Activated CD8-positive, alpha-beta memory T cell treated with anti-CD3 and anti-CD28 coated beads, Interleukin-2, amount 50 U/mL, for 48 hours (primary cell): ENCODE measurements around the gene RAPSN.
A peak's percentile ranks its signal among the peaks of the same experiment; 100 is the strongest.

Source experiments
- DNase-seq: peaks from one replicate; pipeline ENCODE4 v3.0.0-alpha.2; 2020

The RAPSN gene

DNA sequence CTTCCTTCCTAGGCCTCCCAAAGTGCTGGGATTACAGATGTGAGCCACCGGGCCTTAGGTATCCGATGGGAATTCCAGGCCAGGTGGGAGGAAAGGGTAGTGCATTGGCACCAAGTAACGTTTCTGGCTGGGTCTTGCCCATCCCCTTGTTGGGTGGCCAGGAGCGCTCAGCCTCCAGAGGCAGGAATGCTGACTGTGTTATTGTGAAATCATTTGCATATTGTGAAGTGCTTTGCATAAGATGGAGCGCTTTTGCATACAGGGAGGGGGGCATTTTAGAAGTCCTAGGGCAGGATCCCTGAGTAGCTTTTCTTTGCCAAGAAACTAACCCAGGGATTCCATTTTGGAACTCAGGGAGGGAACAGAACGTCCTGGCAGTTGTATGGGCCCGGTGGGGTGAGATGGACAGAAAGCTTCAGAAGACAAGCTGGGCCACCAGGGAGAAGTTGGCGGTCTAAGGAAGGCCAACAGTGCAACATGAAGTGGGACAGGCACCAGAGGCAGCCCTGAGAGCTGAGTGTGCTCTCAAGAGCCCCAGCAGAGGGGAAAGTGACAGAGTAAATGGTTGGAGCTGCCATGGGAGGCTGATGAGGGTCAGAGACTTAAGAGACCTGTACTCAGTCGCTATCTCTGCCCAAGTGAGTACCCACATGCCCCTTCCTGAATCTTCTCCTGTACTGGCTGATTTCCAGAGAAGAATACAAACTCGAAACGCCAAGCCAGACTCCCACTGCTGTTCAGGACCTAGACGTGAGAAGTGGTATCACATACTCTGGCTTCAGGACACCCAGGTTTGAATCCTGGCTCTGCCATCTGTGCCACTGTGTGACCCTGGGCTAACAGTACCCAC lies 41.8 kb downstream of the RAPSN start:
- DNase-seq = peak; percentile 56

GRCh38 chr11:47403571-47403970 lies 45.4 kb downstream of the RAPSN start:
- DNase-seq = no peak

DNA sequence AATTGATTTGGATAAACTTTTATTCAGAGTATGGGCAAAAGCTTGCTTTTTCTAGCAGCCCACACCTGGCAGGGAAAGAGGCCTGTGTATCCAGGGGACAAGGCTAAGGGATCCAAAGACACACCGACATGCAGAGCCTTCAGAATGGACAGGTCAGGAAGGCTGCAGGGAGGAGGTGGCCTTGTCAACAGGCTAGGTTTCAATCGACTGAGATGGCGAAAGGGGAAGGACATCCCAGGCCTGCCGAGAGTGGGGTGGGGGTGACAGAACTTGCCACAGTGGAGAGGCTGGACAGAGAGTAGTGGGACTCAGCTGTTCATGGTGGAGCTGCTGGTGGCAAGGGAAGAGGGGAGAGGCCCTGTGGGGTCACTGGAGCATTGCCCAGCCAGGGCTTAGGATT lies 45.8 kb downstream of the RAPSN start:
- DNase-seq = no peak

- no peak for DNase-seq
Measured at GRCh38 chr11:47400768-47401279, 48.1 kb downstream of the RAPSN start.

GRCh38 chr11:47399860-47400767 lies 48.8 kb downstream of the RAPSN start:
- no peak for DNase-seq

GRCh38 chr11:47398551-47398950 lies 50.4 kb downstream of the RAPSN start:
- DNase-seq = peak; percentile 51

GRCh38 chr11:47398011-47398410 lies 50.9 kb downstream of the RAPSN start:
- peak; percentile 29 for DNase-seq

DNA sequence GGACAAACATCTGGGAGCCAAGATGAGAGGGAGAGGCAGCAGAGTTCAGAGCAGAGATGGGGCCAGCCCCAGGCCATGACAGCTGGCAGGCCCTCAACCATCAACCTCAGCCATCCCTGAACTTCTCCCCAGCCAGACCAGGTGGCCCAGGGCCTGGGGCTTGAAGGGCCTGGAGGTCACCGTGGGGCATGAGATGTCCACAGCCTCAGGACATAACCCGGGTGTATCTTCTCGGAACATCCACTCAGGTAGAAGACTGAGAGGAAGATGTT lies 53.0 kb downstream of the RAPSN start:
- no peak for DNase-seq

- peak; percentile 52 for DNase-seq
Measured at GRCh38 chr11:47395223-47396048, 53.5 kb downstream of the RAPSN start.

DNA sequence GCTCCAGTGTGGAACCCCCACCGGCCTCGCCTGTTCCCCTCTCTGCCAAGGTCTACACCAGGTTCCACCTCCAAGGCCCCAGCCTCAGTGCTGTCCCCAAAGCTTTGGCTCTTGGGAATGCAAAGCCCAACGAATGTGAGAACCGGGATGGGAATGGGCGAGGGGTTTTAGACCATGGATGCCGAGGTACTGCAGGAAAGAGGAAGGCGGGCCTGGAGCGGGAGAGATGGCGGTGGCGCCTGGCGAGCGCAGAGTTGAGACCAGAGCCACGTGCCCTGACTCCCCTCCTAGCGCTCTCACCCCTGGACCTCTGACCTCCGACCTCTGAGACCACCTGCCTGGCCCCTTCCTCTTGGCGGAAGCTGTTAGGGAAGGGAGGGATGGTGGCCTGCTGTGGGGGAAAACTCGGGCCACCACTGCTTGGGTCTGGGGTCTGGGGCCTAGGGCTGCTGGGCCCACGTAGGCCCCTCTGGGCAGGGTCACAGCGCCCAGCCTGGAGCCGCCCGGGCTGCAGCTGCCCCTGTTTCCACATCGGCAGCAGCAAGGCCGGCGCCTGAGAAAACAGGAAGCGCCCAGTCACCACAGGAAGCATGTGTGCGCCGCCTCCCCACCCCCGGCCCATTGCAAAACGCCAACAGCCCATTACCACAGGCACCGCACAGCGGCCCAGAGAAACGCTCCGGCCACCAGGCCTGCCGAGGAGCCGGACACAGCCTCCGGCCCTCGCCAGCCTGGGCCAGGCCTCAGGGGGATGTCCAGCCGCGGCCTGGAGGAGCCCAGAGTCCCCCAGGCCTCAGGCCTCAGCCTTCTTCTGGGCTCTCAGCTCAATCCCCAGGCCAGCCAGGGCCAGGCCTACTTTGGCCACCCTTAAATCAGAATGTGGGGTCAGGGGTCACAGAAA lies 54.4 kb downstream of the RAPSN start:
- peak; percentile 78 for DNase-seq

DNA sequence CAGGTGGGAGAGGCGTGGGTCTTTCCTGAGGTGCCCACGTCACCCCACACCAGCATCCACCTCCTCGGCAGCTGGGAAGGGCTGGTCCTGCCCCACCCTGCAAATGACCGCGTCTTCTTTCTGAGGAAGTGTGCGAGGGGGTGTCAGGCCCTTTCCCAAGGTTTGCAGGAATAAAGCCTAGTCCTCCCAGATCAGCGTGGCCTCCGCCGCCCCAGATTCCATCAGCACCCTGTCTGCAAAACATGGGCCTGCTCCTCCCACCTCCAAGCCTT lies 55.0 kb downstream of the RAPSN start:
- DNase-seq = no peak

DNA sequence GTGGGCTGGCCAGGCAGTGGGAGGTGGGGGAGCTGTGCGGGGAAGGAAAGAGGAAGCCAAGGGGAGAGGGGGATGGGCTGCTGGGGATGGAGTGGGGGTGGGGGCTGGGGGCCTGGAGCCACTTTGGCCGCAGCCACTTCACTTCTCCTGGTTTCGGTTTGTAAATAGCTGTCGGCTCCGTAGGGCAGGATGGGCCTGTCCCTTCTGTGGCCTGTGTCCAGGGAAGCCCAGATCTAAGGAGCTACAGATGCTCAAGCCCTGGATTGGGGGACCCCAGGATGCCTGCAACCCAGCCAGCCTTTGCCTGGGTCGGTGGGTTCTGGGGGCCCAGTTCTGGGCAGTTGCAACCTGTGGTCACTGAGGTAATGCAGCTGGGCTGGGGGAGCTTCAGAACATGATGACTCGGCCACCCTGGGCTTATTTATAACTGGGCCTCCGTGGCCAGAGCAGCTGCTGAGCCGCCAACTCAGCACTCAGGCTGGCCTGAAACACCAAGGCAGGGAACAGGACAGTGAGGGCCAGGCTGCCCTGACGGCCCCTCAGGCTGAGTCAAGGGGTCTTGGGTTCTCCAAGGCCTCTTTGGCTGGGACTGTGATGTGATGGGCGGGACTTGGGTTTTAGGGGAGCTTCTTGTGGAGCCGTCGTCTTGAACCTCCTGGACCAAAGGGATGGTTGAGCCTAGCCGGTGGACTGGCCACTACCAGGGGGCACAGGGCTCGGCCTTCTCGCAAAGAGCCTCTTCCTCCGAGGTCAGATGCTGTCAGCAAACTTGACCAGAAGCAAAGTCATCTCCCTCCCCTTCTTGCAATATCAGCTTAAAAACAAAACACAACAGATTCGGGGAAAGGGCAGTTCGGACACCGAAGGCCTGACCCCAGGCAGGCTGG lies 55.5 kb downstream of the RAPSN start:
- peak; percentile 53 for DNase-seq

GRCh38 chr11:47392546-47393162 lies 56.3 kb downstream of the RAPSN start:
- peak; percentile 44 for DNase-seq

- peak; percentile 32 for DNase-seq
Measured at GRCh38 chr11:47391711-47392432, 57.1 kb downstream of the RAPSN start.

- peak; percentile 46 for DNase-seq
Measured at GRCh38 chr11:47391077-47391583, 57.8 kb downstream of the RAPSN start.

DNA sequence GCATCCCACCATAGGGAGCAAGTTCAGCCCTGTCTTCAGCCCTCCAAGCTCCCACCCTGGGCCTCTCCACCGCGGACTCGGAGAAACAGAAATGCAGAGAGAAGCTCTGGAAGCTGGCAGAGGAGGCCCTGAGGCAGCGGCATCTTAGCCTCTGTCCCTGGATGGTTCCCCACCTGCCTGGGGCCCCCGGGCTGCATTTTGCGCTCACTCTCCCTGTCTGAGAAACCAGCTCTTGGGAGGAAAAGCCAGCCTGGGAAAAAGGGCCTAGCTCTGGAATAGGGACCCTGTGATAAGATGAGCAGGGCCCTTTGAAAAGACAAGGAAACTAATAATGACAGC lies 58.5 kb downstream of the RAPSN start:
- DNase-seq = no peak

GRCh38 chr11:47389577-47390421 lies 59.1 kb downstream of the RAPSN start:
- DNase-seq = peak; percentile 52

GRCh38 chr11:47388697-47389576 lies 60.0 kb downstream of the RAPSN start:
- peak; percentile 48 for DNase-seq
